Activated CD8-positive, alpha-beta T cell treated with anti-CD3 and anti-CD28 coated beads, Interleukin-2, amount 10 ng/mL, durations not matched to agents 7 days and 5 days (primary cell): Measurements from ENCODE around the gene COL18A1. TPM values are rescaled to one million over a fixed set of nuclear protein-coding genes. Genes with fewer than 3 reads are reported as not detected.
A peak's percentile ranks its signal among the peaks of the same experiment; 100 is the strongest.
"Not testable (repeated sequence)": the region's sequence is repeated elsewhere in the genome, so short reads cannot be mapped to it uniquely, and the experiment has no call there.

Experiments
- ATAC-seq: fragments of 150-1000 bp; cut with Tn5 transposase; one replicate; pipeline ENCODE4 v1.10.0; 2021; ENCODE audit warnings: moderate library complexity
- CTCF ChIA-PET: fragments of 350-600 bp; sonication (Branson Sonifier 250); formaldehyde crosslinking; loops from one replicate; lab custom pipeline; 2021; ENCODE audit warnings: antibody characterized with exemption; lab: Charles Lee
- POLR2A ChIA-PET: fragments of 350-600 bp; sonication (Branson Sonifier 250); formaldehyde crosslinking; loops from one replicate; lab custom pipeline; 2021; ENCODE audit warnings: antibody characterized with exemption; lab: Charles Lee
- DNase-seq: peaks from one replicate; pipeline ENCODE4 v3.0.0-alpha.2; 2020
- H3K27ac Mint-ChIP-seq: one replicate; pipeline ENCODE4 v1.8.0; 2021; ENCODE audit warnings: mild to moderate bottlenecking, mixed read lengths
- H3K27me3 Mint-ChIP-seq: one replicate; pipeline ENCODE4 v1.8.0; 2021; ENCODE audit warnings: low read depth, mixed read lengths
- H3K36me3 Mint-ChIP-seq: one replicate; pipeline ENCODE4 v1.8.0; 2021; ENCODE audit warnings: low read depth, mixed read lengths
- H3K4me1 Mint-ChIP-seq: one replicate; pipeline ENCODE4 v1.8.0; 2021; ENCODE audit warnings: low read depth, mixed read lengths
- H3K4me3 Mint-ChIP-seq: one replicate; pipeline ENCODE4 v1.8.0; 2021; ENCODE audit warnings: mild to moderate bottlenecking, mixed read lengths
- H3K9me3 Mint-ChIP-seq: one replicate; pipeline ENCODE4 v1.8.0; 2022; ENCODE audit warnings: mixed read lengths; ENCODE audit not compliant: insufficient read depth
- total RNA-seq, 2 experiments: library from RNA; stranded (reverse); gene quantifications; one replicate each; pipeline ENCODE4 v1.2.3, GENCODE V29; 2021

COL18A1 gene
- total RNA-seq, 2 experiments from 2014 or later, result 24.1 to 28.7 TPM

- CTCF ChIA-PET, result no interaction called here
- H3K36me3 Mint-ChIP-seq, result peaks cover 67% of the 10 kb centered on the region
- no peak for ATAC-seq
- no peak for DNase-seq
- H3K9me3 Mint-ChIP-seq, result peaks cover 46% of the 10 kb centered on the region
- peaks cover 24% of the 10 kb centered on the region for H3K4me1 Mint-ChIP-seq
- no peak overlapping the region for H3K4me3 Mint-ChIP-seq
- H3K27me3 Mint-ChIP-seq, result no peaks in the 10 kb centered on the region
- peak overlapping the region; percentile 89 for H3K27ac Mint-ChIP-seq
- POLR2A ChIA-PET, result no interaction called here
Measured at GRCh38 chr21:45518742-45519141, 113.8 kb downstream of the COL18A1 start.

DNA sequence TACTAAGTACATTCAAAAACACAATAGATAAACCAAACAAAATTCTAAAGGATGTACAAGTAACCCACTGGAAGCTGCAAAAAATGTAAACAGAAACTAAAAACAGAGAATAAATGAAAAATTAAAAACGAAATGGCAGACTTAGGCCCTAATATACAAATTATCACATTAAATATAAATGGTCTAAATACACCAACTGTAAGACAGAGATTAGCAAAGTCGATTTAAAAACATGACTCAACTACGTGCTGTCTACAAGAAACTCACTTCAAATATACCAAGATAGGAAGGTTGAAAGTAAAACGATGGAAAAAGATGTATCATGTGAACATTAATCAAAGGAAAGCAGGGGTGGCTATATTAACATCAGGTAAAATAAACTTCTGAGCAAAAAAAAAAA is 114.2 kb downstream of the COL18A1 start:
- no peak overlapping the region for H3K27ac Mint-ChIP-seq
- DNase-seq, result no peak
- H3K4me3 Mint-ChIP-seq, result no peak overlapping the region
- no peak for ATAC-seq
- H3K27me3 Mint-ChIP-seq, result no peaks in the 10 kb centered on the region
- peaks cover 64% of the 10 kb centered on the region for H3K36me3 Mint-ChIP-seq
- H3K9me3 Mint-ChIP-seq, result peaks cover 46% of the 10 kb centered on the region
- H3K4me1 Mint-ChIP-seq, result peaks cover 22% of the 10 kb centered on the region
- ChIA-PET CTCF (no interaction called here), POLR2A (no interaction called here)

DNA sequence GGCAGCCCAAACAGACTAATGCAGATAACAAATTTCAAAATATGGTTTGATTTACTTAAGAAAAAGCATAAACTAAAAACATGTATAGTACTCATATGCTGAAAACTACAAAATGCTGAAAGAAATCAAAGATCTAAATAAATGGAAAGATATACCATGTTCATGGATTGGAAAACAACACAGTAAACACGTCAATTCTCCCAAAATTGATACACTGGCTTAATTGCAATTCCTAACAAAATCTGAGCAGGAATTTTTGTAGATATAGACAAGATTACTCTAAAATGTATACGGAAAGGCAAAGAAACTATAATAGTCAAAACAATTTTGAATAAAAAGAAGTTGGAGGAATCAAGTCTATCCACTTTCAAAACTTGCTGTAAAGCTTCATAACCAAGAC is 116.3 kb downstream of the COL18A1 start:
- ChIA-PET POLR2A (no interaction called here), CTCF (interaction anchor here (0.9 to 1.0 kb wide), 2 partner anchors 15 to 43 kb away, joined by 4 to 5 read pairs; no protein-coding TSS in a partner anchor)
- peaks cover 22% of the 10 kb centered on the region for H3K4me1 Mint-ChIP-seq
- H3K27ac Mint-ChIP-seq, result no peak overlapping the region
- H3K4me3 Mint-ChIP-seq, result no peak overlapping the region
- no peaks in the 10 kb centered on the region for H3K27me3 Mint-ChIP-seq
- ATAC-seq, result no peak
- H3K36me3 Mint-ChIP-seq, result peaks cover 73% of the 10 kb centered on the region
- DNase-seq, result no peak
- H3K9me3 Mint-ChIP-seq, result peaks cover 46% of the 10 kb centered on the region

- ChIA-PET POLR2A (interaction anchor here (1.1 kb wide), 1 partner anchor 10 kb away, joined by 3 read pairs; no protein-coding TSS in a partner anchor), CTCF (interaction anchor here (0.7 to 1.0 kb wide), 2 partner anchors 13 to 32 kb away, joined by 3 to 4 read pairs; no protein-coding TSS in a partner anchor)
- no peak overlapping the region for H3K27ac Mint-ChIP-seq
- DNase-seq, result no peak
- no peak overlapping the region for H3K4me3 Mint-ChIP-seq
- no peaks in the 10 kb centered on the region for H3K27me3 Mint-ChIP-seq
- peaks cover 72% of the 10 kb centered on the region for H3K36me3 Mint-ChIP-seq
- ATAC-seq, result no peak
- peaks cover 16% of the 10 kb centered on the region for H3K4me1 Mint-ChIP-seq
- H3K9me3 Mint-ChIP-seq, result peaks cover 46% of the 10 kb centered on the region
Measured at GRCh38 chr21:45522381-45522780, 117.4 kb downstream of the COL18A1 start.

DNA sequence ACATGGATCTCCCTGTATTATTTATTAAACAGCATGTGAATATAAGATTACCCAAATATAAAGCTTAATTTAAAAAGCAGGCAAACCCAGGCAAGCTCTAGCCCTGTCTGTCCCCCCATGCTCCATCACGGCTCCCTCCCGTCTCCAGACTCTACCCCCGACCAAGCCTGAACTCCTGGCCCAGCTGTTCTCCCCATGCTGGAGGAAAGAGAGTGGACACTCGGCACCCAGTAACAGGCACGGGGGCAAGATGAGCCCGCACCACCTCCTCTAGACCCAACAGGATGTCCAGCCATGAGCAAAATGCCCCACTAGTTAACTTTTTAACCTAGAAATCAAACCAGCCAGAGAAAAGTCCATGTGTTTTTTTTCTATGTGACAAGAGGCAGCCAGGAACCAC is 118.0 kb downstream of the COL18A1 start:
- peaks cover 10% of the 10 kb centered on the region for H3K4me1 Mint-ChIP-seq
- DNase-seq, result no peak

DNA sequence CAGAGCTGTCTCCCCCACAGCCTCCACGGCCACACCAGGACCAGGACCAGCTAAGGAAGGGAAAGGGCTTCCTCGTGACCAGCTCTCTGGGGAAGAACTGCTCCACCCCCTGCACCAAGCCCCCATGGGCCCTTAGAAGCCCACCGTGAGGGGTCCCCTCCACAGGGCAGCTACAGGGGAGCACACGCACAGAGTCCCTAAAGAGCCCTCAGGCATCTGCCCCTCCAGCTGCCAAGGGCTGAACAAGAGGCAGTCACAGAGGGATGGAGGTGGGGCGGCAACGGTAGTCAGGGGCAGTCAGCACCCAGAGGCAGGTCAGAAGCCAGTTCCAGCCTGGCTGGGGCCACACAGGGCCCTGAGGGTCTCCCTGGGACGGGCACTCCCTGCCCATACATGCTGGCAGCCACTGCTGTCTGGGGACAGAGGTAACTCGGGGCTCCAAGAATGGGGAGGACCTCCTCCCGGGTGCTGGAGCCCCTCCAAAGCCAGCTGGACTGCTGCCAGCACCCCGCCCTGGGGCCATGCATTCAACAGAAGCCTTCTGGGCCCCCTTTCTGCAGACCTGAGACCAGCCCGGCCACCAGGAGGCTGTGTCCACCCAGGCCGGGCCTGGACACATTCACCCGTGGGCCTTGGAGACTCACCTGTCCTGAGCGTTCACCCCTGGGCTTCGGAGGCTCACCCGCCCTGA is 118.6 kb downstream of the COL18A1 start:
- H3K36me3 Mint-ChIP-seq, result peaks cover 69% of the 10 kb centered on the region
- ChIA-PET CTCF (no interaction called here), POLR2A (no interaction called here)
- ATAC-seq (no peak), DNase-seq (no peak)
- H3K27ac Mint-ChIP-seq, result no peak overlapping the region
- no peak overlapping the region for H3K4me3 Mint-ChIP-seq
- H3K4me1 Mint-ChIP-seq, result peaks cover 5% of the 10 kb centered on the region
- H3K27me3 Mint-ChIP-seq, result no peaks in the 10 kb centered on the region
- peaks cover 38% of the 10 kb centered on the region for H3K9me3 Mint-ChIP-seq

More for the DNA sequence above, 118.0 kb downstream of the COL18A1 start:
- Mint-ChIP-seq H3K4me3 (no peak overlapping the region), H3K36me3 (peaks cover 71% of the 10 kb centered on the region), H3K9me3 (peaks cover 44% of the 10 kb centered on the region), H3K27ac (no peak overlapping the region), H3K27me3 (no peaks in the 10 kb centered on the region)
- ChIA-PET POLR2A (interaction anchor here (1.1 kb wide), 1 partner anchor 9 kb away, joined by 3 read pairs; no protein-coding TSS in a partner anchor), CTCF (no interaction called here)
- ATAC-seq, result no peak

GRCh38 chr21:45524756-45525152 is 119.8 kb downstream of the COL18A1 start:
- ChIA-PET CTCF (no interaction called here), POLR2A (no interaction called here)
- Mint-ChIP-seq H3K9me3 (peaks cover 26% of the 10 kb centered on the region), H3K27ac (no peak overlapping the region), H3K27me3 (no peaks in the 10 kb centered on the region), H3K4me1 (no peaks in the 10 kb centered on the region), H3K4me3 (no peak overlapping the region), H3K36me3 (peaks cover 58% of the 10 kb centered on the region)
- ATAC-seq, result no peak
- DNase-seq, result no peak

DNA sequence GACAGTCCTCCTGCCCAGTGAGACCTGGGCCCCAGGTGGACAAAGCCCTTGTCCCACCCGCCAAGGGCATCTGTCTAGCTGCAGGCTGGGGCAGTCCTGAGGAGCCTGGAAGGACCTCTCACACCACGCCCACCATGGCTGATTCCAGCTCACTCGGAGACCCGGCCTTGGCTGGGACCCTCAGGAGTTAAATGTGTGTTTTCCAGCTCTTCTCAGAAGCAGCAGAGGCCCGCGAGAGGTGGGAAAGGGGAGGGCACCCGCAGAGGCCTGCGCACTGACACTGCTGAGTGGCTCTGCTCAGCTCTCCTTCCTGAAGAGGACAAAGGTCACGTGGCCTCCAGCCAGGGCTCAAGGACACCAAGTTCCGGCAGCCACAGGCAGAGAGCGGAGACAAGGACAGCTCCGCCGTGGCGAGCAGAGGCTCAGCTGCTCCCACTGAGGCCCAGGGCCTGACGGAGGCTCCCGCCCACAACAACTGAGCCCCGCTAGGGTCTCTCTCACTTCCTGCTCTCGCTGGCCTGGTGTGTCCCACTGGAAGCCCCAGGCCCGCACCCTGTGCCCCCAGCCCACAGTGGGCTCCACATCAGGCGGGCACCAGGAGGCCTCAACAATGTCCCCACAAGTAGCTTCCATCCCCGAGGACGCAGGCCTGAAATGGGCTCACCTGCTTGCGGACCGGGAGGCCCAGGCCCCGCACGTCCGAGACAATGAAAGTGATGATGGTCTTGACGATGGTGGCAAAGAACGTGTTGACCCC is 120.4 kb downstream of the COL18A1 start:
- H3K9me3 Mint-ChIP-seq, result peaks cover 20% of the 10 kb centered on the region
- no peak overlapping the region for H3K27ac Mint-ChIP-seq
- H3K4me1 Mint-ChIP-seq, result no peaks in the 10 kb centered on the region
- H3K36me3 Mint-ChIP-seq, result peaks cover 52% of the 10 kb centered on the region
- H3K27me3 Mint-ChIP-seq, result no peaks in the 10 kb centered on the region
- ATAC-seq, result no peak
- ChIA-PET CTCF (no interaction called here), POLR2A (no interaction called here)
- H3K4me3 Mint-ChIP-seq, result no peak overlapping the region
- DNase-seq, result no peak

DNA sequence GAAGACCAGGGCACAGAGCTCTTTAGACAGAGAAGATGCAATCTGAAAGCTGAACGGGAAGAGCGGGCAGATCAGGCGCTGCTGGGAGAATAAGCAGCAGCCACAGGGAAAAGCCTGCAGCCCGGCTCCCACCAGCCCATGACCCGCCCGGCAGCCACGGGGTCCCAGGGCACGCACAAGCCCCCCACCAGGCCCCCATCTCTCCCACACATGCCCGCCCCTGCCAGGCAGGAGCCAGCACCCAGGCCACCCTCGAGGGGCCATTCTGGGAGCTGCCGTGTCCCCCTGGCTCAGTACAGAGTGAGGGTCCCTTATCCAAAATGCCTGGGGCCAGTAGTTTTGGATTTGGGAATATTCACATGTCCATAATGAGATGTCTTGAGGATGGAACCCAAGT is 120.9 kb downstream of the COL18A1 start:
- POLR2A ChIA-PET, result no interaction called here
- ATAC-seq, result no peak
- Mint-ChIP-seq H3K4me1 (no peaks in the 10 kb centered on the region), H3K27ac (no peak overlapping the region), H3K27me3 (no peaks in the 10 kb centered on the region), H3K36me3 (peaks cover 48% of the 10 kb centered on the region), H3K4me3 (no peak overlapping the region), H3K9me3 (peaks cover 14% of the 10 kb centered on the region)
- CTCF ChIA-PET, result no interaction called here
- no peak for DNase-seq

DNA sequence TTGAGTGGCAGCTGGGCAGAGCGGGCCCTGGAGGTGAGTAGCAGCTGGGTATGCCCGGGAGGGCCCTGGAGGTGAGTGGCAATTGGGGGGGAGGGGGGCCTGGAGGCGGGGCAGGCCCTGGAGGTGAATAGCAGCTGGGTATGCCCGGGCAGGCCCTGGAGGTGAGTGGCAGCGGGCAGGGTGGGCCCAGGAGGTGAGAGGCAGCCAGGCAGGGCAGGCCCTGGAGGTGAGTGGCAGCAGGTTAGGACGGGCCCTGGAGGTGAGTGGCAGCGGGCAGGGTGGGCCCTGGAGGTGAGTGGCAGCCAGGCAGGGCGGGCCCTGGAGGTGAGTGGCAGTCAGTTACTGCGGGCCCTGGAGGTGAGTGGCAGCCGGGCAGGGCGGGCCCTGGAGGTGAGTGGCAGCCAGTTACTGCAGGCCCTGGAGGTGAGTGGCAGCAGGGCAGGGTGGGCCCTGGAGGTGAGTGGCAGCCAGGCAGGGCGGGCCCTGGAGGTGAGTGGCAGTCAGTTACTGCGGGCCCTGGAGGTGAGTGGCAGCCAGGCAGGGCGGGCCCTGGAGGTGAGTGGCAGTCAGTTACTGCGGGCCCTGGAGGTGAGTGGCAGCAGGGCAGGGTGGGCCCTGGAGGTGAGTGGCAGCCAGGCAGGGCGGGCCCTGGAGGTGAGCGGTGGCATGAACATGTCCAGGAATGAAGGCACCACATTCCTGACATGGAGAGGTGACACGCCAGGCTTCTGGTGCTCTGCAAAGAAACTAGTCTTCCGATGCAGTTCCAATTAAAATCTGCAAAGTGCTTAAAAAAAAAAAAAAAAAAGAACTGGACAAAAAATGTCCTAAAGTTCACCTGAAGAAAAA is 122.4 kb downstream of the COL18A1 start:
- ATAC-seq, result not testable (repeated sequence)

GRCh38 chr21:45528028-45528705 is 123.2 kb downstream of the COL18A1 start:
- Mint-ChIP-seq H3K27me3 (no peaks in the 10 kb centered on the region), H3K9me3 (no peaks in the 10 kb centered on the region), H3K27ac (peak overlapping the region; percentile 15), H3K36me3 (peaks cover 39% of the 10 kb centered on the region), H3K4me1 (peaks cover 10% of the 10 kb centered on the region), H3K4me3 (no peak overlapping the region)
- ChIA-PET POLR2A (no interaction called here), CTCF (no interaction called here)
- DNase-seq, result no peak
- no peak for ATAC-seq

More for the DNA sequence above, 122.4 kb downstream of the COL18A1 start:
- peaks cover 43% of the 10 kb centered on the region for H3K36me3 Mint-ChIP-seq
- H3K4me3 Mint-ChIP-seq, H3K27me3 Mint-ChIP-seq, POLR2A ChIA-PET, DNase-seq, H3K9me3 Mint-ChIP-seq, H3K27ac Mint-ChIP-seq, CTCF ChIA-PET, H3K4me1 Mint-ChIP-seq: not testable (repeated sequence)
